Psoas muscle (tissue), 8 donors: ENCODE results near the gene GSC2. TPM values are rescaled to one million over a fixed set of nuclear protein-coding genes. Genes with fewer than 3 reads are reported as not detected.
"Not testable (repeated sequence)": the region's sequence is repeated elsewhere in the genome, so short reads cannot be mapped to it uniquely, and the experiment has no call there.

ENCODE experiments used
- ATAC-seq, 4 donors: fragments of 200-7000 bp; cut with Tn5 transposase; one replicate each; pipeline ENCODE4 v1.9.1; 2020; ENCODE audit warnings: moderate library complexity in 3 of 4, mild to moderate bottlenecking in 2 of 4
- DNase-seq, 2 donors: peaks; one replicate each; pipeline ENCODE4 v3.0.0-alpha.2; 2020
- H3K27ac ChIP-seq: fragments of 200-600 bp; one replicate; pipeline ENCODE4 v1.8.0; 2022
- H3K27me3 ChIP-seq, 3 donors: fragments of 200-600 bp in 1 of 3; one replicate each; pipeline versions ENCODE4 v1.6.1 to v1.8.0; 2013 to 2022; ENCODE audit warnings: low read length in 2 of 3, mild to moderate bottlenecking in 2 of 3, moderate library complexity in 1 of 3; ENCODE audit not compliant: insufficient read depth in 3 of 3
- H3K36me3 ChIP-seq, 2 donors: fragments of 200-600 bp in 1 of 2; one replicate each; pipeline versions ENCODE4 v1.6.1 to v1.8.0; 2013 to 2022; ENCODE audit warnings: low read depth in 1 of 2, mild to moderate bottlenecking in 1 of 2, moderate library complexity in 1 of 2; ENCODE audit not compliant: insufficient read depth in 1 of 2
- H3K4me1 ChIP-seq: fragments of 200-600 bp; one replicate; pipeline ENCODE4 v1.8.0; 2022
- H3K4me3 ChIP-seq: fragments of 200-600 bp; one replicate; pipeline ENCODE4 v1.8.0; 2022; ENCODE audit warnings: mild to moderate bottlenecking
- H3K9me3 ChIP-seq: fragments of 200-600 bp; one replicate; pipeline ENCODE4 v1.8.0; 2022
- WGBS, 3 donors: extraction: QIAGEN DNeasy Blood & Tissue Kit; methylation state at CpG; one replicate each; pipeline versions ENCODE4 v1.1.6 to v1.1.7; 2013; 5-methylcytosine and 5-hydroxymethylcytosine counted together
- intact Hi-C, 2 donors: fragments of 100-400 bp; cut with DNase I; formaldehyde crosslinking; loops; one replicate each; pipeline versions ENCODE4 v1.11.0 to v1.14.2; 2022
- polyA plus RNA-seq, 3 donors: library from polyadenylated mRNA; stranded (reverse); fragments of 200-250 nt; gene quantifications; one replicate each; pipeline ENCODE4 v1.2.3, GENCODE V29; 2013
- total RNA-seq, 4 donors: library from RNA; stranded (reverse); fragmentation: NEBNext Ultra II Directional in 2 of 4; extraction: Animal tissue kit (Norgen Biotek cat#: 25700) in 2 of 4; gene quantifications; one replicate each; pipeline versions ENCODE4 v1.2.1 to v1.2.4, GENCODE V29; 2021 to 2023
- TF ChIP-seq, protein P1 (sequence below): fragments of 200-600 bp; IDR thresholded peaks from one replicate; pipeline ENCODE4 v1.8.0; 2022; ENCODE audit warnings: antibody characterized with exemption
- donor health status: healthy with polysubstance abuse.
- donor health status: DM: no; HTN: no; CAD: no; lungs with moderate emphysema.
- donor health status: Bipolar disorder and iron deficiency.
- donor health status: healthy.
- donor health status: DM: yes; HTN: yes; CAD: no.
- donor health status: DM: no; HTN: no; CAD: no.
- donor health status: DM: no; HTN: no; CAD: no.
- donor health status: DM: yes; HTN: yes; CAD: no.

GSC2 gene
- total and polyA plus RNA-seq, 7 donors: not detected

- no peak for DNase-seq
- Histone ChIP-seq H3K27ac (no peak overlapping the region), H3K4me3 (no peak overlapping the region), H3K9me3 (no peaks in the 10 kb centered on the region), H3K4me1 (peaks cover 12% of the 10 kb centered on the region), H3K27me3 (peaks cover 0 to 49% (median 13%) of the 10 kb centered on the region in 3 donors), H3K36me3 (no peaks in the 10 kb centered on the region)
- intact Hi-C loops: no loop called here
- 59 to 74% (median 68%) methylated on average over 13 of the region's 13 CpGs for WGBS, 3 donors
- ATAC-seq: no peak
- TF ChIP-seq, protein P1, sequence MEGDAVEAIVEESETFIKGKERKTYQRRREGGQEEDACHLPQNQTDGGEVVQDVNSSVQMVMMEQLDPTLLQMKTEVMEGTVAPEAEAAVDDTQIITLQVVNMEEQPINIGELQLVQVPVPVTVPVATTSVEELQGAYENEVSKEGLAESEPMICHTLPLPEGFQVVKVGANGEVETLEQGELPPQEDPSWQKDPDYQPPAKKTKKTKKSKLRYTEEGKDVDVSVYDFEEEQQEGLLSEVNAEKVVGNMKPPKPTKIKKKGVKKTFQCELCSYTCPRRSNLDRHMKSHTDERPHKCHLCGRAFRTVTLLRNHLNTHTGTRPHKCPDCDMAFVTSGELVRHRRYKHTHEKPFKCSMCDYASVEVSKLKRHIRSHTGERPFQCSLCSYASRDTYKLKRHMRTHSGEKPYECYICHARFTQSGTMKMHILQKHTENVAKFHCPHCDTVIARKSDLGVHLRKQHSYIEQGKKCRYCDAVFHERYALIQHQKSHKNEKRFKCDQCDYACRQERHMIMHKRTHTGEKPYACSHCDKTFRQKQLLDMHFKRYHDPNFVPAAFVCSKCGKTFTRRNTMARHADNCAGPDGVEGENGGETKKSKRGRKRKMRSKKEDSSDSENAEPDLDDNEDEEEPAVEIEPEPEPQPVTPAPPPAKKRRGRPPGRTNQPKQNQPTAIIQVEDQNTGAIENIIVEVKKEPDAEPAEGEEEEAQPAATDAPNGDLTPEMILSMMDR: no peak
These were observed 17.2 kb upstream of the GSC2 start for GRCh38 chr22:19167106-19167869.

- TF ChIP-seq, protein P1: no peak
- Histone ChIP-seq H3K27me3 (peaks cover 0 to 49% (median 13%) of the 10 kb centered on the region in 3 donors), H3K27ac (no peak overlapping the region), H3K36me3 (no peaks in the 10 kb centered on the region), H3K9me3 (no peaks in the 10 kb centered on the region), H3K4me3 (no peak overlapping the region), H3K4me1 (peaks cover 12% of the 10 kb centered on the region)
- ATAC-seq (no peak), DNase-seq (no peak)
- 69 to 70% (median 69%) methylated on average over 8 of the region's 8 CpGs for WGBS, 3 donors
- intact Hi-C loops: no loop called here
These were observed 16.3 kb upstream of the GSC2 start for GRCh38 chr22:19166421-19166820.

GRCh38 chr22:19164425-19164824 is 14.3 kb upstream of the GSC2 start:
- WGBS, 3 donors: 95 to 98% (median 96%) methylated on average over 6 of the region's 6 CpGs
- DNase-seq (no peak), ATAC-seq (no peak)
- TF ChIP-seq, protein P1: no peak
- Histone ChIP-seq H3K27me3 (peaks cover 0 to 49% (median 13%) of the 10 kb centered on the region in 3 donors), H3K9me3 (no peaks in the 10 kb centered on the region), H3K4me3 (no peak overlapping the region), H3K27ac (no peak overlapping the region), H3K4me1 (peaks cover under 1% of the 10 kb centered on the region), H3K36me3 (no peaks in the 10 kb centered on the region)
- intact Hi-C loops: no loop called here

DNA sequence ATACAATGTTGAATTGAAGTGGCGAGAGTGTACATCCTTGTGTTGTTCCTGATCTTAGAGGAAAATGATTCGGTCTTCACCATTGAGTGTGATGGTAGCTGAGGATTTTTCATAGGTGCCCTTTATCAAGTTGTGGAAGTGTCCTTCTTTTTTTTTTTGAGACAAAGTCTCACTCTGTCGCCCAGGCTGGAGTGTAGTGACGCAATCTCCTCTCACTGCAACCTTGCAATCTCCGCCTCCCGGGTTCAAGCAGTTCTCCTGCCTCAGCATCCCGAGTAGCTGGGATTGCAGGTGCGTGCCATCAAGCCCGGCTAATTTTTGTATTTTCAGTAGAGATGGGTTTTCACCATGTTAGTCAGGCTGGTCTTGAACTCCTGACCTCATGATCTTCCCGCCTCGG is 8.6 kb upstream of the GSC2 start:
- H3K27ac ChIP-seq, DNase-seq, H3K4me3 ChIP-seq, H3K36me3 ChIP-seq, H3K9me3 ChIP-seq, H3K4me1 ChIP-seq, ATAC-seq: not testable (repeated sequence)
- WGBS, 3 donors: 85 to 90% (median 87%) methylated on average over 11 of the region's 11 CpGs
- H3K27me3 ChIP-seq: peaks cover 0 to 20% (median 0%) of the 10 kb centered on the region in 3 donors
- intact Hi-C loops: loop anchor here in 1 of 2 donors (5.0 kb wide), 1 partner anchor 729 kb away; no protein-coding TSS in a partner anchor

GRCh38 chr22:19156109-19156508 is 6.0 kb upstream of the GSC2 start:
- not testable (repeated sequence) for DNase-seq, H3K27ac ChIP-seq, H3K9me3 ChIP-seq, H3K4me1 ChIP-seq, ATAC-seq, H3K4me3 ChIP-seq, H3K36me3 ChIP-seq
- 74 to 80% (median 75%) methylated on average over 9 of the region's 9 CpGs for WGBS, 3 donors
- intact Hi-C loops: loop anchor here in 1 of 2 donors (5.0 kb wide), 1 partner anchor 731 kb away; no protein-coding TSS in a partner anchor
- peaks cover 0 to 40% (median 9%) of the 10 kb centered on the region in 3 donors for H3K27me3 ChIP-seq
